Measurements from ENCODE around the gene CNP. TPM values are rescaled to one million over a fixed set of nuclear protein-coding genes. Genes with fewer than 3 reads are reported as not detected.

Gene CNP
- total and polyA plus RNA-seq, 10 of the 15 experiments (the other 5 are each of a cell fraction or from before 2014, with no cell fraction given), result 1.8 to 60.7 (median 31.4) TPM

GRCh38 chr17:41918314-41919164, 48.1 kb upstream of the CNP start, which contains the start of gene ACLY (continued):
- TF ChIP-seq CHD1 (IDR thresholded peaks at IDR 0.05; ENCODE audit: low read depth, low read length) (0 out of 2 replicates have a peak, but pooled peaks have one; percentile 57), MAX (IDR thresholded peaks at IDR 0.05; ENCODE audit: low read depth, low read length) (0 out of 2 replicates have a peak, but pooled peaks have one; percentile 3)

- ChIA-PET RAD21 (ENCODE audit: unreplicated experiment) (interaction anchor here (1.4 to 3.0 kb wide), 5 partner anchors 10 to 194 kb away, joined by 4 to 23 read pairs (median 11); partner anchors contain the start of genes CNP, DNAJC7 and ODAD4), SMC1A (ENCODE audit: uncharacterized antibody, unreplicated experiment) (interaction anchor here (2.7 kb wide), 1 partner anchor 10 kb away, joined by 19 read pairs; the partner anchor contains the start of gene ODAD4), CTCF (interaction anchor here (0.8 to 2.1 kb wide), 3 partner anchors 11 to 98 kb away, joined by 3 to 16 read pairs (median 4); partner anchors contain the start of genes DNAJC7 and ODAD4), POLR2A (interaction anchor here (0.6 to 4.2 kb wide), 5 partner anchors 10 to 133 kb away, joined by 3 to 52 read pairs (median 4); partner anchors contain the start of genes CNP, DNAJC7, JUP and ODAD4)
- Histone ChIP-seq H3K9me3 (replicated peaks; ENCODE audit: control insufficient read depth, insufficient read depth, low read length) (no peaks in the 10 kb centered on the region), H3K9ac (ENCODE audit: control insufficient read depth, insufficient read depth, low read length) (no peak overlapping the region; the same call in 1 of the 2 replicates), H3K27me3 (replicated peaks in 1 of 2; ENCODE audit: control insufficient read depth in 2 of 2, insufficient read depth in 2 of 2, low read length in 1 of 2) (no peaks in the 10 kb centered on the region), H3K79me2 (ENCODE audit: control insufficient read depth, insufficient read depth, low read length) (peaks cover 45% of the 10 kb centered on the region), H3K4me1 (ENCODE audit: control insufficient read depth, insufficient read depth, low read length) (peaks cover 19% of the 10 kb centered on the region), H4K20me1 (ENCODE audit: control insufficient read depth, insufficient read depth) (peaks cover 3% of the 10 kb centered on the region; the same call in 1 of the 2 replicates), H2AFZ (ENCODE audit: control insufficient read depth, low read depth, low read length) (peak overlapping the region; percentile 65), H3K27ac (ENCODE audit: control insufficient read depth, insufficient read depth) (peak overlapping the region; percentile 9; the same call in 1 of the 2 replicates), H3K4me2 (ENCODE audit: control insufficient read depth, insufficient read depth) (peak overlapping the region; percentile 53), H3K36me3 (ENCODE audit: control insufficient read depth in 2 of 2, insufficient read depth in 2 of 2, low read length in 1 of 2) (peaks cover 0 to 5% of the 10 kb centered on the region in 2 experiments; a peak in 2 of 4 replicates), H3K4me3 (peak overlapping the region; percentile 67; the same call in 1 of the 2 replicates)
- TF ChIP-seq ATF2 (IDR thresholded peaks at IDR 0.05; ENCODE audit: low read length), result no peak
- TF ChIP-seq HDAC6 (IDR thresholded peaks at IDR 0.05; ENCODE audit: unreplicated experiment), result no peak
- TF ChIP-seq POLR2AphosphoS2 (IDR thresholded peaks at IDR 0.05; ENCODE audit: low read depth, low read length), result 0 out of 2 replicates have a peak, but pooled peaks have one; percentile 4
- no peak for TF ChIP-seq ZBED1 (IDR thresholded peaks at IDR 0.05; ENCODE audit: borderline replicate concordance)
- 0 out of 4 replicates have a peak, but pooled peaks of 1 of the 2 experiments have one; percentile 58 for TF ChIP-seq SRF (IDR thresholded peaks at IDR 0.05; ENCODE audit: low read depth in 2 of 2, low read length in 2 of 2)
- 0 out of 2 replicates have a peak, but pooled peaks have one; percentile 31 for TF ChIP-seq MLLT1 (IDR thresholded peaks at IDR 0.05)
- TF ChIP-seq MEF2B (IDR thresholded peaks at IDR 0.05; ENCODE audit: partially characterized antibody, poor library complexity, severe bottlenecking), result peak; percentile 54
- DNase-seq (ENCODE audit: low read depth, low spot score) (peak; percentile 75), ATAC-seq (peak; percentile 31), FAIRE-seq (peak; percentile 31)
- no TSS peak for BruUV-seq (replicated peaks)
- 2% methylated on average over 30 of the region's 33 CpGs for WGBS (ENCODE audit: insufficient coverage, insufficient replicate concordance, low lambda C conversion rate, missing lambda C conversion rate)
- intact Hi-C loops (cut with micrococcal nuclease; ENCODE audit: unreplicated experiment), result no loop called here
- in situ Hi-C loops (cut with MboI), result no loop called here
Measured at GRCh38 chr17:41919165-41919817, 47.3 kb upstream of the CNP start.
